ENCODE data around the gene OPTC.

Gene OPTC

DNA sequence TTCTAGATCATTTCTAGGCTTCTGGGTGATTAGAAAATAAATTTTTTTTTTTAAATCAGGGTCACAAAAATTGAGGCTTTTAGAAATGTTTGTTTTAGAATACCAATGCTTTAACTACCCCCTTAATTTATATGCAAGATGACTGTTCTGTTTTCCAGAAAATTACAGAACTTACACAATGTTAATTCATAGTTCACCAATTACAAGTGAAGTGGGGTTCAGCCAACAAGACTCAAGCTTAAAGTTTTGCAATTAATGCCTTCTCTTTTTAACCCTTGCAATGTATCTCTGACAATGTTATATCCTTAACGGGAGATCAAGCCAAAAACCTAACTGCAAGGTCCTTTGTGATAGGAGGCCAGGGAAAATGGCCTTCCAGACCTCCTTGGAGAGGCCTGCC is 12.8 kb upstream of the OPTC start:
- Histone ChIP-seq H2AFZ (no peak overlapping the region), H3K9me3 (ENCODE audit: control insufficient read depth, low read length) (no peaks in the 10 kb centered on the region), H3K4me1 (peaks cover 2% of the 10 kb centered on the region), H3K36me3 (ENCODE audit: control insufficient read depth, insufficient read depth, low read length) (no peaks in the 10 kb centered on the region), H3K27ac (no peak overlapping the region), H3K79me2 (no peaks in the 10 kb centered on the region), H3K4me3 (ENCODE audit: low read depth, low read length) (no peak overlapping the region), H3K27me3 (ENCODE audit: control insufficient read depth, insufficient read depth, low read length) (no peaks in the 10 kb centered on the region), H3K4me2 (ENCODE audit: low read length) (no peak overlapping the region), H3K9ac (no peak overlapping the region)
- TF ChIP-seq, protein P1, sequence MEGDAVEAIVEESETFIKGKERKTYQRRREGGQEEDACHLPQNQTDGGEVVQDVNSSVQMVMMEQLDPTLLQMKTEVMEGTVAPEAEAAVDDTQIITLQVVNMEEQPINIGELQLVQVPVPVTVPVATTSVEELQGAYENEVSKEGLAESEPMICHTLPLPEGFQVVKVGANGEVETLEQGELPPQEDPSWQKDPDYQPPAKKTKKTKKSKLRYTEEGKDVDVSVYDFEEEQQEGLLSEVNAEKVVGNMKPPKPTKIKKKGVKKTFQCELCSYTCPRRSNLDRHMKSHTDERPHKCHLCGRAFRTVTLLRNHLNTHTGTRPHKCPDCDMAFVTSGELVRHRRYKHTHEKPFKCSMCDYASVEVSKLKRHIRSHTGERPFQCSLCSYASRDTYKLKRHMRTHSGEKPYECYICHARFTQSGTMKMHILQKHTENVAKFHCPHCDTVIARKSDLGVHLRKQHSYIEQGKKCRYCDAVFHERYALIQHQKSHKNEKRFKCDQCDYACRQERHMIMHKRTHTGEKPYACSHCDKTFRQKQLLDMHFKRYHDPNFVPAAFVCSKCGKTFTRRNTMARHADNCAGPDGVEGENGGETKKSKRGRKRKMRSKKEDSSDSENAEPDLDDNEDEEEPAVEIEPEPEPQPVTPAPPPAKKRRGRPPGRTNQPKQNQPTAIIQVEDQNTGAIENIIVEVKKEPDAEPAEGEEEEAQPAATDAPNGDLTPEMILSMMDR (IDR thresholded peaks at IDR 0.05), result no peak

DNA sequence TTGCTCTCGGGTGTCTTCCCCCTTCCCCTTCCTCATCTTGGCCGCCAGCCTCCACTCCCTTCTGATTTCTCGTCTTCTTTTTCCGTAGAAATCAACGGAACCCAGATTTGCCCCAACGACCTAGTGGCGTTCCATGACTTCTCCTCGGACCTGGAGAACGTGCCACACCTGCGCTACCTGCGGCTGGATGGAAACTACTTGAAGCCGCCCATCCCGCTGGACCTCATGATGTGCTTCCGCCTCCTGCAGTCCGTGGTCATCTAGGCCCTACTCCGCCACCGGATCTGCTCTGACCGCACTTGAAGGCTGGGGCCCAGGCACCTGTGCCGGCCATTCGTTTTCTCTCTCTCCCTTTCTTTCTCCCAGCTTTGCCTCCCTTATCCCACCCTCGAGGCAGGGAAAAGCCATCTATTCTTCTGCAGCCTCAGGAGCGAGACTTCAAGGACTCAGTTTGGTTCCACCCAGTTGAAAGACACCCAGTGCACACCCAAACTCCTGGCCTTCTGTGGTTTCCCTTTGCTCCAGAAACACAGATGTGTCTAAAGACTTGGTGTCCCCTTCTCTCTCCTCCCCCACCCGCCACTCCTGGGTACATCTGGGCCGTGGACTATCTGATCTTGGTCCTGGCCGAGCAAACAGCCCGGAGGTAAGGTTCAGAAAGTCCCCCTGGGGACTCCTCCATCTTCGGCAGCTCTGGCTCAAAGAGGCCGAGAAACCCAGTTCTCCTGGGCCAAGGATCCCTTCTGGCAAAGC is 7.2 kb upstream of the OPTC start:
- TF ChIP-seq, protein P1 (IDR thresholded peaks at IDR 0.05), result no peak
- H3K27me3 ChIP-seq (ENCODE audit: control insufficient read depth, insufficient read depth, low read length), result no peaks in the 10 kb centered on the region
- H2AFZ ChIP-seq, result peak overlapping the region; percentile 86
- H3K4me2 ChIP-seq (ENCODE audit: low read length), result no peak overlapping the region
- H3K4me1 ChIP-seq, result no peaks in the 10 kb centered on the region
- H3K9me3 ChIP-seq (ENCODE audit: control insufficient read depth, low read length), result no peaks in the 10 kb centered on the region
- H3K36me3 ChIP-seq (ENCODE audit: control insufficient read depth, insufficient read depth, low read length), result no peaks in the 10 kb centered on the region
- no peak overlapping the region for H3K9ac ChIP-seq
- H3K79me2 ChIP-seq, result no peaks in the 10 kb centered on the region
- no peak overlapping the region for H3K4me3 ChIP-seq (ENCODE audit: low read depth, low read length)
- peak overlapping the region; percentile 33 for H3K27ac ChIP-seq

DNA sequence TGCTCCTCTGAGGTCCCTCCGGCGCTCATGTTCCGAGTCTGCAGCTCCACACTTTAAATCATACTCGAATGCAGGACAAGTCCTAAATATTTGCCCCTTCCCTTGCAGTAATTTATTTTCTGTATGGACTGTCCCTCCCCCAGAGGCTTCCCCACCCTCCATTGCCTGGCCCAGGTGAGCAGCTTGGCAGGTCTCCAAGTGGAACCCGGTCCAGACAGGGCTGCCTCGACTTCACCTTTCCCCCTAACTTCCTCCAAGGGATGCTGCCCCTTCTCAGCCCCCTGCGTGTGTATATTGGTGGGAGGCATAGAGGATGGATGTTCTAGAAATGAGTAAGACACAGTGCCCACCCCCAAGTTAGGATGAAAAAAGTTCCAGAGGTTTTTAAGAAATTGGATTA is 5.4 kb upstream of the OPTC start:
- H3K4me3 ChIP-seq (ENCODE audit: low read depth, low read length), result no peak overlapping the region
- no peak overlapping the region for H3K9ac ChIP-seq
- H3K27ac ChIP-seq, result no peak overlapping the region
- H3K4me2 ChIP-seq (ENCODE audit: low read length), result no peak overlapping the region
- no peaks in the 10 kb centered on the region for H3K4me1 ChIP-seq
- no peaks in the 10 kb centered on the region for H3K9me3 ChIP-seq (ENCODE audit: control insufficient read depth, low read length)
- no peaks in the 10 kb centered on the region for H3K79me2 ChIP-seq
- no peaks in the 10 kb centered on the region for H3K36me3 ChIP-seq (ENCODE audit: control insufficient read depth, insufficient read depth, low read length)
- TF ChIP-seq, protein P1 (IDR thresholded peaks at IDR 0.05), result no peak
- no peak overlapping the region for H2AFZ ChIP-seq
- H3K27me3 ChIP-seq (ENCODE audit: control insufficient read depth, insufficient read depth, low read length), result no peaks in the 10 kb centered on the region

DNA sequence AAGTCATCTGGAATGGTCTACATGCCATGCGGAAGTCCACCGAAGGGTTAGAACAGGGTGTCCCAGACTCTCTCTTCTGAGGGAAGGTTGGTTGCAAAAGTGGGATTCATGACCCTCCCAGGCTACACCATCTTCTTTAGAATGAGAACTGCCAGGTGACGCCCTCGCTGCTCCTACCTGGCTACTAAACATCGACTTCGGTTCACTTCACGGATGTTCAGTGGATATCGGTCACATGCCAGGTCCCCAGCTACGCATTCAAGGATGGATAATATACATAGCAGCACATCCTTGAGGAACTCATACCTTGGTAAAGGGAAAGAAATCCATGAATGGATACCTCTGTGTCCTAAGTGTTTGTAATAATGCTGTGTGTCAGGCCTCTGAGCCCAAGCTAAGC is 3.3 kb upstream of the OPTC start:
- Histone ChIP-seq H3K36me3 (ENCODE audit: control insufficient read depth, insufficient read depth, low read length) (no peaks in the 10 kb centered on the region), H3K4me1 (no peaks in the 10 kb centered on the region), H3K9me3 (ENCODE audit: control insufficient read depth, low read length) (no peaks in the 10 kb centered on the region), H3K27me3 (ENCODE audit: control insufficient read depth, insufficient read depth, low read length) (no peaks in the 10 kb centered on the region), H3K27ac (no peak overlapping the region), H3K9ac (no peak overlapping the region), H3K4me3 (ENCODE audit: low read depth, low read length) (no peak overlapping the region), H2AFZ (no peak overlapping the region), H3K79me2 (no peaks in the 10 kb centered on the region), H3K4me2 (ENCODE audit: low read length) (no peak overlapping the region)
- TF ChIP-seq, protein P1 (IDR thresholded peaks at IDR 0.05), result no peak

DNA sequence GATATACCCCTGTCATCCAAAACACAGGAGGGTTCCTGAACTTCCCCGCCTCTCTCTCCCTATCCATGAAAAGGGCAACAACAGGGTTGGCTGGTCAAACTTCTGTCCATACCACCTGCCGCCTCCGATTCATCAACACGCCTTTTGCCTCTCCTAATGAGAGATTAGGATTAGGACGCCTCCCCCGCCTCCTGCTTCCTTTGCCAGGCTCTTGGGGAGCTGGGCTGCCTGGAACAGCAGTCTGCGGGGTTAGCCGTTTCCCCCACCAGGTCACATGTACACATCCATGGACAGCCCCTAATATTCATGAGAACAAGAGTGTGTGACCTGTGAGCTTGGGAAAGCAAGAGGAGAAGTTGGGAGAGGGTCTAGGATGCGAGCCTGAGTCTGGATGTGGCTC is 2.3 kb upstream of the OPTC start:
- no peaks in the 10 kb centered on the region for H3K27me3 ChIP-seq (ENCODE audit: control insufficient read depth, insufficient read depth, low read length)
- no peaks in the 10 kb centered on the region for H3K36me3 ChIP-seq (ENCODE audit: control insufficient read depth, insufficient read depth, low read length)
- H3K4me3 ChIP-seq (ENCODE audit: low read depth, low read length), result no peak overlapping the region
- no peaks in the 10 kb centered on the region for H3K79me2 ChIP-seq
- H3K9ac ChIP-seq, result no peak overlapping the region
- H3K9me3 ChIP-seq (ENCODE audit: control insufficient read depth, low read length), result no peaks in the 10 kb centered on the region
- TF ChIP-seq, protein P1 (IDR thresholded peaks at IDR 0.05), result no peak
- H3K27ac ChIP-seq, result no peak overlapping the region
- no peaks in the 10 kb centered on the region for H3K4me1 ChIP-seq
- H2AFZ ChIP-seq, result no peak overlapping the region
- H3K4me2 ChIP-seq (ENCODE audit: low read length), result no peak overlapping the region
